HEK293 (cell line): Measurements from ENCODE around the gene BLACAT1.

Source experiments
- CTCF ChIA-PET: fragments of 350-600 bp; formaldehyde crosslinking; extraction: SDS; loops from one replicate; lab custom pipeline; 2021; ENCODE audit warnings: antibody characterized with exemption; lab: Yijun Ruan, JAX
- POLR2A ChIA-PET: fragments of 300-600 bp; formaldehyde crosslinking; extraction: SDS; loops from one replicate; lab custom pipeline; 2020; ENCODE audit warnings: antibody characterized with exemption, inconsistent platforms; lab: Yijun Ruan, JAX
- H3K27ac ChIP-seq: fragments of 200-500 bp; sonication (Bioruptor generic); 2 replicates; pipeline ENCODE4 v1.5.1; 2014; ENCODE audit warnings: low read depth, low read length, control low read depth, inconsistent platforms; ENCODE audit errors: extremely low read depth
- H3K36me3 ChIP-seq, 2 experiments: fragments of 200-500 bp in 1 of 2; sonication (Bioruptor generic) in 1 of 2; 1 replicate in 1 of 2; 2 replicates in 1 of 2; pipeline ENCODE4 v1.5.1; 2014 to 2017; ENCODE audit warnings: inconsistent platforms in 2 of 2, low read length in 2 of 2; ENCODE audit not compliant: control insufficient read depth in 2 of 2, insufficient read depth in 1 of 2
- H3K4me1 ChIP-seq: fragments of 200-500 bp; sonication (Bioruptor generic); 2 replicates; pipeline ENCODE4 v1.5.1; 2014; ENCODE audit warnings: mild to moderate bottlenecking, low read length, inconsistent platforms; ENCODE audit not compliant: control insufficient read depth, insufficient read depth
- H3K4me3 ChIP-seq: 2 replicates; pipeline ENCODE4 v1.5.1; 2011; ENCODE audit warnings: low read depth, mild to moderate bottlenecking, control low read depth, low read length, moderate library complexity
- H3K9me3 ChIP-seq: fragments of 200-500 bp; sonication (Bioruptor generic); 2 replicates; pipeline ENCODE4 v1.5.1; 2014; ENCODE audit warnings: low read depth, low read length, inconsistent platforms; ENCODE audit not compliant: control insufficient read depth, insufficient read depth
- CTCF ChIP-seq: fragments of 450-650 bp; formaldehyde crosslinking; IDR thresholded peaks from 2 replicates; pipeline ENCODE4 v1.5.1; 2016; ENCODE audit warnings: missing biosample characterization, missing genetic modification characterization
- GFI1B ChIP-seq: fragments of 450-650 bp; formaldehyde crosslinking; IDR thresholded peaks from 2 replicates; pipeline ENCODE4 v1.5.1; 2016; ENCODE audit warnings: missing biosample characterization, missing genetic modification characterization
- INSM2 ChIP-seq: fragments of 450-650 bp; formaldehyde crosslinking; IDR thresholded peaks from 2 replicates; pipeline ENCODE4 v1.5.1; 2016; ENCODE audit warnings: missing biosample characterization, missing genetic modification characterization
- KLF1 ChIP-seq: fragments of 450-650 bp; formaldehyde crosslinking; IDR thresholded peaks from 2 replicates; pipeline ENCODE4 v1.5.1; 2016; ENCODE audit warnings: missing biosample characterization, missing genetic modification characterization
- KLF7 ChIP-seq: fragments of 450-650 bp; formaldehyde crosslinking; IDR thresholded peaks from 2 replicates; pipeline ENCODE4 v1.5.1; 2016; ENCODE audit warnings: missing biosample characterization, missing genetic modification characterization, borderline replicate concordance
- PRDM1 ChIP-seq: fragments of 450-650 bp; formaldehyde crosslinking; IDR thresholded peaks from 2 replicates; pipeline ENCODE4; 2016; ENCODE audit warnings: missing biosample characterization, missing genetic modification characterization
- PRDM10 ChIP-seq: fragments of 450-650 bp; formaldehyde crosslinking; IDR thresholded peaks from 2 replicates; pipeline ENCODE4 v1.5.1; 2016; ENCODE audit warnings: missing biosample characterization, missing genetic modification characterization
- REST ChIP-seq: fragments of 450-650 bp; formaldehyde crosslinking; IDR thresholded peaks from 2 replicates; pipeline ENCODE4 v1.5.1; 2016; ENCODE audit warnings: missing biosample characterization, missing genetic modification characterization
- SP3 ChIP-seq: fragments of 450-650 bp; formaldehyde crosslinking; IDR thresholded peaks from 2 replicates; pipeline ENCODE4 v1.5.1; 2016; ENCODE audit warnings: missing biosample characterization, missing genetic modification characterization
- SP7 ChIP-seq: fragments of 450-650 bp; formaldehyde crosslinking; IDR thresholded peaks from 2 replicates; pipeline ENCODE4 v1.5.1; 2016; ENCODE audit warnings: missing biosample characterization, missing genetic modification characterization
- ZBTB17 ChIP-seq: fragments of 450-650 bp; formaldehyde crosslinking; IDR thresholded peaks from 2 replicates; pipeline ENCODE4 v1.5.1; 2016; ENCODE audit warnings: missing biosample characterization, missing genetic modification characterization
- ZBTB48 ChIP-seq: fragments of 450-650 bp; formaldehyde crosslinking; IDR thresholded peaks from 2 replicates; pipeline ENCODE4 v1.5.1; 2016; ENCODE audit warnings: missing biosample characterization, missing genetic modification characterization
- ZEB2 ChIP-seq: fragments of 450-650 bp; formaldehyde crosslinking; IDR thresholded peaks from 2 replicates; pipeline ENCODE4 v1.5.1; 2016; ENCODE audit warnings: missing biosample characterization, missing genetic modification characterization
- ZNF114 ChIP-seq: fragments of 450-650 bp; formaldehyde crosslinking; IDR thresholded peaks from 2 replicates; pipeline ENCODE4 v1.5.0; 2017; ENCODE audit warnings: missing biosample characterization, missing genetic modification characterization
- ZNF221 ChIP-seq: fragments of 450-650 bp; formaldehyde crosslinking; IDR thresholded peaks from 2 replicates; pipeline ENCODE4 v1.5.1; 2017; ENCODE audit warnings: missing biosample characterization, missing genetic modification characterization, borderline replicate concordance
- ZNF292 ChIP-seq: fragments of 450-650 bp; formaldehyde crosslinking; IDR thresholded peaks from 2 replicates; pipeline ENCODE4 v1.5.1; 2016; ENCODE audit warnings: low read depth, missing biosample characterization, missing genetic modification characterization, borderline replicate concordance
- ZNF544 ChIP-seq: fragments of 450-650 bp; formaldehyde crosslinking; IDR thresholded peaks from 2 replicates; pipeline ENCODE4 v1.5.0; 2017; ENCODE audit warnings: missing biosample characterization, missing genetic modification characterization
- ZNF600 ChIP-seq: fragments of 450-650 bp; formaldehyde crosslinking; IDR thresholded peaks from 2 replicates; pipeline ENCODE4 v1.5.1; 2016; ENCODE audit warnings: missing biosample characterization, missing genetic modification characterization
- ZNF645 ChIP-seq: fragments of 450-650 bp; formaldehyde crosslinking; IDR thresholded peaks from 2 replicates; pipeline ENCODE4; 2016; ENCODE audit warnings: missing biosample characterization, missing genetic modification characterization
- ZNF654 ChIP-seq: fragments of 450-650 bp; formaldehyde crosslinking; IDR thresholded peaks from 2 replicates; pipeline ENCODE4 v1.5.1; 2016; ENCODE audit warnings: low read depth, missing biosample characterization, missing genetic modification characterization
- ZNF664 ChIP-seq: fragments of 450-650 bp; formaldehyde crosslinking; IDR thresholded peaks from 2 replicates; pipeline ENCODE4 v1.5.1; 2016; ENCODE audit warnings: missing biosample characterization, missing genetic modification characterization
- ZNF768 ChIP-seq: fragments of 450-650 bp; formaldehyde crosslinking; IDR thresholded peaks from 2 replicates; pipeline ENCODE4 v1.5.1; 2018; ENCODE audit warnings: missing biosample characterization, mild to moderate bottlenecking, missing genetic modification characterization
- ZXDB ChIP-seq: fragments of 450-650 bp; formaldehyde crosslinking; IDR thresholded peaks from 2 replicates; pipeline ENCODE4 v1.5.1; 2016; ENCODE audit warnings: missing biosample characterization, missing genetic modification characterization
- TF ChIP-seq, protein P1 (sequence below): fragments of 450-650 bp; formaldehyde crosslinking; IDR thresholded peaks from 2 replicates; pipeline ENCODE4 v1.5.1; 2016; ENCODE audit warnings: missing biosample characterization, missing genetic modification characterization

Gene BLACAT1

GRCh38 chr1:205488074-205488723 is 32.4 kb upstream of the BLACAT1 start:
- no peak overlapping the region for H3K4me3 ChIP-seq
- peaks cover 6% of the 10 kb centered on the region for H3K4me1 ChIP-seq
- ChIA-PET POLR2A (interaction anchor here (0.9 to 1.5 kb wide), 3 partner anchors 14 to 36 kb away, joined by 3 to 5 read pairs (median 3); no protein-coding TSS in a partner anchor), CTCF (interaction anchor here (0.6 to 19.2 kb wide), 35 partner anchors 10 to 215 kb away, joined by 3 to 459 read pairs (median 6); no protein-coding TSS in a partner anchor)
- H3K9me3 ChIP-seq: no peaks in the 10 kb centered on the region
- H3K27ac ChIP-seq: no peak overlapping the region
- no peaks in the 10 kb centered on the region for H3K36me3 ChIP-seq
- TF ChIP-seq ZXDB (tag by site-specific recombination): 0 out of 2 replicates have a peak, but pooled peaks have one; percentile 17
- TF ChIP-seq, protein P1, sequence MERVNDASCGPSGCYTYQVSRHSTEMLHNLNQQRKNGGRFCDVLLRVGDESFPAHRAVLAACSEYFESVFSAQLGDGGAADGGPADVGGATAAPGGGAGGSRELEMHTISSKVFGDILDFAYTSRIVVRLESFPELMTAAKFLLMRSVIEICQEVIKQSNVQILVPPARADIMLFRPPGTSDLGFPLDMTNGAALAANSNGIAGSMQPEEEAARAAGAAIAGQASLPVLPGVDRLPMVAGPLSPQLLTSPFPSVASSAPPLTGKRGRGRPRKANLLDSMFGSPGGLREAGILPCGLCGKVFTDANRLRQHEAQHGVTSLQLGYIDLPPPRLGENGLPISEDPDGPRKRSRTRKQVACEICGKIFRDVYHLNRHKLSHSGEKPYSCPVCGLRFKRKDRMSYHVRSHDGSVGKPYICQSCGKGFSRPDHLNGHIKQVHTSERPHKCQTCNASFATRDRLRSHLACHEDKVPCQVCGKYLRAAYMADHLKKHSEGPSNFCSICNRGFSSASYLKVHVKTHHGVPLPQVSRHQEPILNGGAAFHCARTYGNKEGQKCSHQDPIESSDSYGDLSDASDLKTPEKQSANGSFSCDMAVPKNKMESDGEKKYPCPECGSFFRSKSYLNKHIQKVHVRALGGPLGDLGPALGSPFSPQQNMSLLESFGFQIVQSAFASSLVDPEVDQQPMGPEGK: 0 out of 2 replicates have a peak, but pooled peaks have one; percentile 39
- no peak for TF ChIP-seq KLF7 (tag by site-specific recombination)
- TF ChIP-seq ZNF645 (tag by site-specific recombination): no peak
- TF ChIP-seq ZNF544 (tag by site-specific recombination): no peak
- TF ChIP-seq KLF1 (tag by site-specific recombination): no peak
- peak; percentile 89 for TF ChIP-seq ZNF654
- TF ChIP-seq ZEB2 (tag by site-specific recombination): no peak
- TF ChIP-seq ZBTB48 (tag by site-specific recombination): peak; percentile 66; the same call in 1 of the 2 replicates
- TF ChIP-seq GFI1B (tag by site-specific recombination): no peak
- TF ChIP-seq ZNF664 (tag by site-specific recombination): no peak
- no peak for TF ChIP-seq SP3
- TF ChIP-seq ZBTB17 (tag by site-specific recombination): peak; percentile 65
- TF ChIP-seq INSM2 (tag by site-specific recombination): no peak
- TF ChIP-seq SP7 (tag by site-specific recombination): 0 out of 2 replicates have a peak, but pooled peaks have one; percentile 26
- TF ChIP-seq PRDM1 (tag by site-specific recombination): no peak
- TF ChIP-seq CTCF (tag by site-specific recombination): peak; percentile 59; the same call in 1 of the 2 replicates
- TF ChIP-seq REST (tag by site-specific recombination): peak; percentile 99
- no peak for TF ChIP-seq ZNF221
- TF ChIP-seq ZNF114 (tag by site-specific recombination): no peak
- TF ChIP-seq PRDM10 (tag by site-specific recombination): no peak
- no peak for TF ChIP-seq ZNF768
- no peak for TF ChIP-seq ZNF292 (tag by site-specific recombination)
- TF ChIP-seq ZNF600 (tag by site-specific recombination): no peak
